HepG2 (cell line): ENCODE data around the gene ETF1. TPM values are rescaled to one million over a fixed set of nuclear protein-coding genes. Genes with fewer than 3 reads are reported as not detected.

Experiments used
- CEBPG ChIP-seq: IDR thresholded peaks from 2 replicates; pipeline ENCODE4 v1.6.1; 2016
- MAFK ChIP-seq, 2 experiments: IDR thresholded peaks in 1 of 2; conservative IDR thresholded peaks in 1 of 2; 2 replicates each; pipeline ENCODE4 v1.6.1; 2011; ENCODE audit warnings: improper control_type of control experiment in 2 of 2, low read length in 2 of 2
- MYNN ChIP-seq: sonication (generic); formaldehyde crosslinking; IDR thresholded peaks from 2 replicates; pipeline ENCODE4 v1.4.0; 2020; ENCODE audit warnings: mild to moderate bottlenecking, low read depth, missing genetic modification reagents
- NONO ChIP-seq, 2 experiments: fragments of 450-650 bp in 1 of 2; sonication (generic) in 1 of 2; formaldehyde crosslinking in 1 of 2; IDR thresholded peaks in 1 of 2; conservative IDR thresholded peaks in 1 of 2; 2 replicates each; pipeline versions ENCODE4 v1.6.1 to v1.8.0; 2017 to 2022; ENCODE audit warnings: mild to moderate bottlenecking in 1 of 2, missing genetic modification reagents in 1 of 2, moderate library complexity in 1 of 2
- PPARG ChIP-seq: conservative IDR thresholded peaks from 2 replicates; pipeline ENCODE4 v1.6.1; 2016; ENCODE audit warnings: missing biosample characterization, missing genetic modification reagents
- RCOR2 ChIP-seq: IDR thresholded peaks from 2 replicates; pipeline ENCODE4 v1.6.1; 2016; ENCODE audit warnings: missing biosample characterization, missing genetic modification reagents
- SIN3B ChIP-seq: fragments of 150-350 bp; IDR thresholded peaks from 2 replicates; pipeline ENCODE4 v1.6.1; 2014; ENCODE audit warnings: low read length
- TGIF2 ChIP-seq: IDR thresholded peaks from 2 replicates; pipeline ENCODE4 v1.6.1; 2016; ENCODE audit warnings: control low read depth, missing compliant biosample characterization
- ZNF567 ChIP-seq: sonication (generic); formaldehyde crosslinking; IDR thresholded peaks from 2 replicates; pipeline ENCODE4 v1.8.1; 2023; ENCODE audit warnings: mild to moderate bottlenecking, missing genetic modification reagents, borderline replicate concordance
- ZNF720 ChIP-seq: sonication (generic); formaldehyde crosslinking; IDR thresholded peaks from 2 replicates; pipeline ENCODE4 v1.4.0; 2020; ENCODE audit warnings: missing genetic modification reagents
- polyA plus RNA-seq, 8 experiments: library from polyadenylated mRNA; depleted of rRNA in 3 of 8; stranded (reverse) in 7 of 8; unstranded in 1 of 8; fragments of >200 nt; fragmentation: Illumina TruSeq in 4 of 8; extraction: Trizol in 4 of 8; gene quantifications; 2 replicates each; pipeline versions ENCODE4 v1.2.1 to v1.2.3, GENCODE V29; 2011 to 2016; ENCODE audit warnings: low read depth in 4 of 8, missing spikeins in 1 of 8, mixed read lengths in 1 of 8; ENCODE audit not compliant: insufficient read depth in 1 of 8
- total RNA-seq, 5 experiments: library from RNA; depleted of rRNA; stranded (reverse); fragments of >200 nt; fragmentation: Illumina TruSeq; extraction: Trizol; gene quantifications; 2 replicates each; pipeline ENCODE4 v1.2.3, GENCODE V29; 2016; ENCODE audit warnings: low read depth in 1 of 5
- TF ChIP-seq, protein P1 (sequence below): sonication (generic); formaldehyde crosslinking; IDR thresholded peaks from 2 replicates; pipeline ENCODE4 v1.4.0; 2020; ENCODE audit warnings: low read depth, missing genetic modification reagents
- TF ChIP-seq, protein P2 (sequence below): sonication (generic); formaldehyde crosslinking; IDR thresholded peaks from 2 replicates; pipeline ENCODE4 v1.5.1; 2020; ENCODE audit warnings: mild to moderate bottlenecking, missing genetic modification reagents, borderline replicate concordance
- TF ChIP-seq, protein P3 (sequence below): sonication (generic); formaldehyde crosslinking; IDR thresholded peaks from 2 replicates; pipeline ENCODE4 v1.4.0; 2020; ENCODE audit warnings: missing genetic modification reagents, borderline replicate concordance
- TF ChIP-seq, protein P4 (sequence below): IDR thresholded peaks from 2 replicates; pipeline ENCODE4 v1.6.1; 2016; ENCODE audit warnings: mild to moderate bottlenecking, missing biosample characterization, missing genetic modification reagents

ETF1 gene
- total and polyA plus RNA-seq, 2 of the 13 experiments (the other 11 are each of a cell fraction or from before 2014, with no cell fraction given), result 52.1 to 184 TPM

DNA sequence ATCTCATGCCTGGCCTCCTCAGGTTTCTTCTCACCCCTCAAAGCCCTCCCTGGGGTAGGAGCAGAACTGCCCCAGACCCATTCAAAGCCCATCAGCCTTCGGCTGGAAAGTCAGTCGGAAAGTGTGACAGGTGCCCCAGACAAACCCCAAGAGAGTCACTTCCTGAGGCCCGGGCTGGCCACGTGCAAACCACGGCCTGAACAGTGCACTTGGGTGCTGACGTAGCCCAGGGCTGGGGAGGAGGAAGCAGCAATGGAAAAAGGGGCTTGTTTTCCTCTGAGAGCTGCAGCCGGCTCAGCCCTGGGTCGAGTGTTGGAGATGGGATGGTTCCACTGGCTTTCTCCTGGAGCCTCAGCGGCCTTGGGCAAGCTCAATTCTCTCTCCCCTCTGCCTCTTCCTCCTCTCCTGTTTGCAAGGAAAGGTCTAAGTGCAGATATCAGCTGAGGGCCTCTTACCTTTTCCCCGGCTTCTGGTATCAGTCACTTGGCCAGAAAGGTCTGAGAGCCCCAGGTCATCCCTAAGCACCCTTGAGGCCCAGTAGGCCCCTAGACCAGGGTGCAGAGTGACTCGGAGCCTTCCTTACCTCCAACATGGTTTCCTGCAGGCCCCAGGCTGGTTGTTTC, 83.6 kb downstream of the ETF1 start (continued):
- TF ChIP-seq, protein P1, sequence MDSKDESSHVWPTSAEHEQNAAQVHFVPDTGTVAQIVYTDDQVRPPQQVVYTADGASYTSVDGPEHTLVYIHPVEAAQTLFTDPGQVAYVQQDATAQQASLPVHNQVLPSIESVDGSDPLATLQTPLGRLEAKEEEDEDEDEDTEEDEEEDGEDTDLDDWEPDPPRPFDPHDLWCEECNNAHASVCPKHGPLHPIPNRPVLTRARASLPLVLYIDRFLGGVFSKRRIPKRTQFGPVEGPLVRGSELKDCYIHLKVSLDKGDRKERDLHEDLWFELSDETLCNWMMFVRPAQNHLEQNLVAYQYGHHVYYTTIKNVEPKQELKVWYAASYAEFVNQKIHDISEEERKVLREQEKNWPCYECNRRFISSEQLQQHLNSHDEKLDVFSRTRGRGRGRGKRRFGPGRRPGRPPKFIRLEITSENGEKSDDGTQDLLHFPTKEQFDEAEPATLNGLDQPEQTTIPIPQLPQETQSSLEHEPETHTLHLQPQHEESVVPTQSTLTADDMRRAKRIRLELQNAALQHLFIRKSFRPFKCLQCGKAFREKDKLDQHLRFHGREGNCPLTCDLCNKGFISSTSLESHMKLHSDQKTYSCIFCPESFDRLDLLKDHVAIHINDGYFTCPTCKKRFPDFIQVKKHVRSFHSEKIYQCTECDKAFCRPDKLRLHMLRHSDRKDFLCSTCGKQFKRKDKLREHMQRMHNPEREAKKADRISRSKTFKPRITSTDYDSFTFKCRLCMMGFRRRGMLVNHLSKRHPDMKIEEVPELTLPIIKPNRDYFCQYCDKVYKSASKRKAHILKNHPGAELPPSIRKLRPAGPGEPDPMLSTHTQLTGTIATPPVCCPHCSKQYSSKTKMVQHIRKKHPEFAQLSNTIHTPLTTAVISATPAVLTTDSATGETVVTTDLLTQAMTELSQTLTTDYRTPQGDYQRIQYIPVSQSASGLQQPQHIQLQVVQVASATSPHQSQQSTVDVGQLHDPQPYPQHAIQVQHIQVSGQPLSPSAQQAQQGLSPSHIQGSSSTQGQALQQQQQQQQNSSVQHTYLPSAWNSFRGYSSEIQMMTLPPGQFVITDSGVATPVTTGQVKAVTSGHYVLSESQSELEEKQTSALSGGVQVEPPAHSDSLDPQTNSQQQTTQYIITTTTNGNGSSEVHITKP (CRISPR knock-in tag), result no peak
- TF ChIP-seq PPARG (CRISPR knock-in tag) (0 out of 2 replicates have a peak, but pooled peaks have one; percentile 27), TGIF2 (peak; percentile 82; the same call in 1 of the 2 replicates), NONO (IDR thresholded peaks at IDR 0.05) (no peak), NONO (CRISPR knock-in tag; conservative IDR thresholded peaks at IDR 0.05) (no peak), RCOR2 (CRISPR knock-in tag) (no peak), MAFK (conservative IDR thresholded peaks at IDR 0.05 in 1 of 2, IDR thresholded peaks at IDR 0.05 in 1 of 2; ENCODE audit: low read length in 2 of 2) (no peak), SIN3B (no peak), CEBPG (CRISPR knock-in tag) (peak; percentile 30; the same call in 1 of the 2 replicates), ZNF720 (CRISPR knock-in tag) (no peak), ZNF567 (no peak), MYNN (CRISPR knock-in tag) (no peak)
- TF ChIP-seq, protein P2, sequence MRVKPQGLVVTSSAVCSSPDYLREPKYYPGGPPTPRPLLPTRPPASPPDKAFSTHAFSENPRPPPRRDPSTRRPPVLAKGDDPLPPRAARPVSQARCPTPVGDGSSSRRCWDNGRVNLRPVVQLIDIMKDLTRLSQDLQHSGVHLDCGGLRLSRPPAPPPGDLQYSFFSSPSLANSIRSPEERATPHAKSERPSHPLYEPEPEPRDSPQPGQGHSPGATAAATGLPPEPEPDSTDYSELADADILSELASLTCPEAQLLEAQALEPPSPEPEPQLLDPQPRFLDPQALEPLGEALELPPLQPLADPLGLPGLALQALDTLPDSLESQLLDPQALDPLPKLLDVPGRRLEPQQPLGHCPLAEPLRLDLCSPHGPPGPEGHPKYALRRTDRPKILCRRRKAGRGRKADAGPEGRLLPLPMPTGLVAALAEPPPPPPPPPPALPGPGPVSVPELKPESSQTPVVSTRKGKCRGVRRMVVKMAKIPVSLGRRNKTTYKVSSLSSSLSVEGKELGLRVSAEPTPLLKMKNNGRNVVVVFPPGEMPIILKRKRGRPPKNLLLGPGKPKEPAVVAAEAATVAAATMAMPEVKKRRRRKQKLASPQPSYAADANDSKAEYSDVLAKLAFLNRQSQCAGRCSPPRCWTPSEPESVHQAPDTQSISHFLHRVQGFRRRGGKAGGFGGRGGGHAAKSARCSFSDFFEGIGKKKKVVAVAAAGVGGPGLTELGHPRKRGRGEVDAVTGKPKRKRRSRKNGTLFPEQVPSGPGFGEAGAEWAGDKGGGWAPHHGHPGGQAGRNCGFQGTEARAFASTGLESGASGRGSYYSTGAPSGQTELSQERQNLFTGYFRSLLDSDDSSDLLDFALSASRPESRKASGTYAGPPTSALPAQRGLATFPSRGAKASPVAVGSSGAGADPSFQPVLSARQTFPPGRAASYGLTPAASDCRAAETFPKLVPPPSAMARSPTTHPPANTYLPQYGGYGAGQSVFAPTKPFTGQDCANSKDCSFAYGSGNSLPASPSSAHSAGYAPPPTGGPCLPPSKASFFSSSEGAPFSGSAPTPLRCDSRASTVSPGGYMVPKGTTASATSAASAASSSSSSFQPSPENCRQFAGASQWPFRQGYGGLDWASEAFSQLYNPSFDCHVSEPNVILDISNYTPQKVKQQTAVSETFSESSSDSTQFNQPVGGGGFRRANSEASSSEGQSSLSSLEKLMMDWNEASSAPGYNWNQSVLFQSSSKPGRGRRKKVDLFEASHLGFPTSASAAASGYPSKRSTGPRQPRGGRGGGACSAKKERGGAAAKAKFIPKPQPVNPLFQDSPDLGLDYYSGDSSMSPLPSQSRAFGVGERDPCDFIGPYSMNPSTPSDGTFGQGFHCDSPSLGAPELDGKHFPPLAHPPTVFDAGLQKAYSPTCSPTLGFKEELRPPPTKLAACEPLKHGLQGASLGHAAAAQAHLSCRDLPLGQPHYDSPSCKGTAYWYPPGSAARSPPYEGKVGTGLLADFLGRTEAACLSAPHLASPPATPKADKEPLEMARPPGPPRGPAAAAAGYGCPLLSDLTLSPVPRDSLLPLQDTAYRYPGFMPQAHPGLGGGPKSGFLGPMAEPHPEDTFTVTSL (CRISPR knock-in tag), result peak; percentile 44; the same call in 1 of the 2 replicates
- TF ChIP-seq, protein P3, sequence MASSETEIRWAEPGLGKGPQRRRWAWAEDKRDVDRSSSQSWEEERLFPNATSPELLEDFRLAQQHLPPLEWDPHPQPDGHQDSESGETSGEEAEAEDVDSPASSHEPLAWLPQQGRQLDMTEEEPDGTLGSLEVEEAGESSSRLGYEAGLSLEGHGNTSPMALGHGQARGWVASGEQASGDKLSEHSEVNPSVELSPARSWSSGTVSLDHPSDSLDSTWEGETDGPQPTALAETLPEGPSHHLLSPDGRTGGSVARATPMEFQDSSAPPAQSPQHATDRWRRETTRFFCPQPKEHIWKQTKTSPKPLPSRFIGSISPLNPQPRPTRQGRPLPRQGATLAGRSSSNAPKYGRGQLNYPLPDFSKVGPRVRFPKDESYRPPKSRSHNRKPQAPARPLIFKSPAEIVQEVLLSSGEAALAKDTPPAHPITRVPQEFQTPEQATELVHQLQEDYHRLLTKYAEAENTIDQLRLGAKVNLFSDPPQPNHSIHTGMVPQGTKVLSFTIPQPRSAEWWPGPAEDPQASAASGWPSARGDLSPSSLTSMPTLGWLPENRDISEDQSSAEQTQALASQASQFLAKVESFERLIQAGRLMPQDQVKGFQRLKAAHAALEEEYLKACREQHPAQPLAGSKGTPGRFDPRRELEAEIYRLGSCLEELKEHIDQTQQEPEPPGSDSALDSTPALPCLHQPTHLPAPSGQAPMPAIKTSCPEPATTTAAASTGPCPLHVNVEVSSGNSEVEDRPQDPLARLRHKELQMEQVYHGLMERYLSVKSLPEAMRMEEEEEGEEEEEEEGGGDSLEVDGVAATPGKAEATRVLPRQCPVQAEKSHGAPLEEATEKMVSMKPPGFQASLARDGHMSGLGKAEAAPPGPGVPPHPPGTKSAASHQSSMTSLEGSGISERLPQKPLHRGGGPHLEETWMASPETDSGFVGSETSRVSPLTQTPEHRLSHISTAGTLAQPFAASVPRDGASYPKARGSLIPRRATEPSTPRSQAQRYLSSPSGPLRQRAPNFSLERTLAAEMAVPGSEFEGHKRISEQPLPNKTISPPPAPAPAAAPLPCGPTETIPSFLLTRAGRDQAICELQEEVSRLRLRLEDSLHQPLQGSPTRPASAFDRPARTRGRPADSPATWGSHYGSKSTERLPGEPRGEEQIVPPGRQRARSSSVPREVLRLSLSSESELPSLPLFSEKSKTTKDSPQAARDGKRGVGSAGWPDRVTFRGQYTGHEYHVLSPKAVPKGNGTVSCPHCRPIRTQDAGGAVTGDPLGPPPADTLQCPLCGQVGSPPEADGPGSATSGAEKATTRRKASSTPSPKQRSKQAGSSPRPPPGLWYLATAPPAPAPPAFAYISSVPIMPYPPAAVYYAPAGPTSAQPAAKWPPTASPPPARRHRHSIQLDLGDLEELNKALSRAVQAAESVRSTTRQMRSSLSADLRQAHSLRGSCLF, result no peak
- TF ChIP-seq, protein P4, sequence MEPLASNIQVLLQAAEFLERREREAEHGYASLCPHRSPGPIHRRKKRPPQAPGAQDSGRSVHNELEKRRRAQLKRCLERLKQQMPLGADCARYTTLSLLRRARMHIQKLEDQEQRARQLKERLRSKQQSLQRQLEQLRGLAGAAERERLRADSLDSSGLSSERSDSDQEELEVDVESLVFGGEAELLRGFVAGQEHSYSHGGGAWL, result peak; percentile 74; the same call in 1 of the 2 replicates
